HCT116 (cell line): ENCODE data around the gene NUMB. TPM values are rescaled to one million over a fixed set of nuclear protein-coding genes. Genes with fewer than 3 reads are reported as not detected.

ENCODE experiments used
- ATAC-seq: fragments of 200-7000 bp; cut with Tn5 transposase; 2 replicates; pipeline ENCODE4 v1.9.1; 2020; ENCODE audit warnings: mild to moderate bottlenecking, moderate library complexity
- BruUV-seq: library from RNA; stranded (reverse); fragments of 400-500 nt; replicated peaks from 2 replicates; lab custom pipeline; 2021; lab: Mats Ljungman, UMichigan
- CTCF ChIA-PET: fragments of 300-600 bp; sonication (Branson Sonifier 250); formaldehyde crosslinking; loops from one replicate; lab custom pipeline; 2021; ENCODE audit warnings: antibody characterized with exemption; lab: Charles Lee
- POLR2A ChIA-PET: fragments of 300-600, 350-600 bp; sonication (Branson Sonifier 250); formaldehyde crosslinking; loops from one replicate; lab custom pipeline; 2021; ENCODE audit warnings: antibody characterized with exemption; lab: Charles Lee
- RAD21 ChIA-PET, 2 experiments: fragments of 300-600 bp; sonication (Branson Sonifier 250); formaldehyde crosslinking; loops; one replicate each; lab custom pipeline; 2023; ENCODE audit warnings: low total read pairs in 2 of 2; ENCODE audit not compliant: uncharacterized antibody in 2 of 2, unreplicated experiment in 2 of 2, low non-redundant PET in 1 of 2; lab: Charles Lee
- DNase-seq: peaks from one replicate; pipeline ENCODE4 v3.0.0-alpha.2; 2010; ENCODE audit warnings: low read depth, low spot score
- H2AFZ ChIP-seq: fragments of 200-600 bp; shearing (Covaris generic), sonication (generic); 2 replicates; pipeline ENCODE4 v1.6.1; 2017; ENCODE audit warnings: low read depth, mixed run types, mixed read lengths, antibody characterized with exemption, low read length; ENCODE audit not compliant: poor library complexity, severe bottlenecking
- H3K27ac ChIP-seq: 2 replicates; pipeline ENCODE4 v1.5.1; 2012; ENCODE audit warnings: low read depth, low read length
- H3K27me3 ChIP-seq: fragments of 200-600 bp; sonication (generic); 2 replicates; pipeline ENCODE4 v1.6.1; 2016; ENCODE audit warnings: mixed run types, low read length, mixed read lengths; ENCODE audit not compliant: insufficient read depth
- H3K36me3 ChIP-seq, 2 experiments: fragments of 200-500 bp in 1 of 2; fragments of 200-600 bp in 1 of 2; sonication (Bioruptor generic) in 1 of 2; sonication (generic) in 1 of 2; 2 replicates each; pipeline versions ENCODE4 v1.5.1 to v1.6.1; 2014 to 2016; ENCODE audit warnings: low read length in 2 of 2, inconsistent platforms in 1 of 2, mixed read lengths in 1 of 2, mixed run types in 1 of 2; ENCODE audit not compliant: insufficient read depth in 2 of 2, control insufficient read depth in 1 of 2
- H3K4me1 ChIP-seq, 2 experiments: fragments of 200-600 bp in 1 of 2; sonication (generic) in 1 of 2; 2 replicates each; pipeline versions ENCODE4 v1.5.1 to v1.6.1; 2012 to 2017; ENCODE audit warnings: low read length in 2 of 2, inconsistent platforms in 1 of 2, mild to moderate bottlenecking in 1 of 2, mixed read lengths in 1 of 2, mixed run types in 1 of 2, moderate library complexity in 1 of 2; ENCODE audit not compliant: insufficient read depth in 2 of 2, control insufficient read depth in 1 of 2
- H3K4me2 ChIP-seq: fragments of 200-600 bp; sonication (generic); 2 replicates; pipeline ENCODE4 v1.6.1; 2017; ENCODE audit warnings: mixed run types, low read length, mixed read lengths
- H3K4me3 ChIP-seq, 2 experiments: fragments of 200-600 bp in 1 of 2; sonication (generic) in 1 of 2; replicated peaks in 1 of 2; 2 replicates each; pipeline ENCODE4 v1.5.1; 2011 to 2016; ENCODE audit warnings: low read length in 2 of 2, control low read depth in 1 of 2, low read depth in 1 of 2, mild to moderate bottlenecking in 1 of 2, mixed read lengths in 1 of 2, mixed run types in 1 of 2
- H3K79me2 ChIP-seq: fragments of 200-600 bp; sonication (generic); 2 replicates; pipeline ENCODE4 v1.6.1; 2017; ENCODE audit warnings: mild to moderate bottlenecking, mixed run types, low read length, moderate library complexity, mixed read lengths; ENCODE audit not compliant: insufficient read depth
- H3K9ac ChIP-seq: fragments of 200-600 bp; sonication (generic); 2 replicates; pipeline ENCODE4 v1.6.1; 2016; ENCODE audit warnings: low read length, mixed read lengths
- H3K9me2 ChIP-seq: fragments of 200-600 bp; sonication (generic), shearing (Covaris generic); 2 replicates; pipeline ENCODE4 v1.6.1; 2017; ENCODE audit warnings: mixed run types, mild to moderate bottlenecking, moderate library complexity; ENCODE audit not compliant: insufficient read depth
- H3K9me3 ChIP-seq, 2 experiments: fragments of 200-500 bp in 1 of 2; fragments of 200-600 bp in 1 of 2; sonication (Bioruptor generic) in 1 of 2; sonication (generic) in 1 of 2; 2 replicates each; pipeline ENCODE4 v1.6.1; 2014 to 2017; ENCODE audit warnings: low read length in 2 of 2, mixed read lengths in 2 of 2, inconsistent platforms in 1 of 2, low read depth in 1 of 2, mild to moderate bottlenecking in 1 of 2, mixed run types in 1 of 2, moderate library complexity in 1 of 2; ENCODE audit not compliant: control insufficient read depth in 1 of 2, insufficient read depth in 1 of 2
- H4K20me1 ChIP-seq: fragments of 200-600 bp; sonication (generic), shearing (Covaris generic); 2 replicates; pipeline ENCODE4 v1.6.1; 2017; ENCODE audit warnings: mixed run types, mild to moderate bottlenecking, moderate library complexity; ENCODE audit not compliant: insufficient read depth
- ATF3 ChIP-seq: IDR thresholded peaks from 2 replicates; pipeline ENCODE4 v1.6.1; 2012
- CTCF ChIP-seq, 3 experiments: fragments of 200-600 bp in 1 of 3; sonication (generic) in 1 of 3; IDR thresholded peaks in 2 of 3; conservative IDR thresholded peaks in 1 of 3; 2 replicates each; pipeline ENCODE4 v1.5.1; 2012 to 2017; ENCODE audit warnings: low read depth in 2 of 3, low read length in 2 of 3, antibody characterized with exemption in 1 of 3, borderline replicate concordance in 1 of 3, control low read depth in 1 of 3, mild to moderate bottlenecking in 1 of 3, mixed read lengths in 1 of 3, mixed run types in 1 of 3, moderate library complexity in 1 of 3; ENCODE audit not compliant: insufficient read depth in 1 of 3
- EZH2 ChIP-seq: fragments of 200-600 bp; sonication (generic); IDR thresholded peaks from 2 replicates; pipeline ENCODE4 v1.6.1; 2017; ENCODE audit warnings: antibody characterized with exemption, mixed run types
- FOSL1 ChIP-seq: IDR thresholded peaks from 2 replicates; pipeline ENCODE4 v1.6.1; 2012; ENCODE audit warnings: low read depth
- REST ChIP-seq: IDR thresholded peaks from 2 replicates; pipeline ENCODE4 v1.6.1; 2012; ENCODE audit warnings: low read depth
- ZBTB33 ChIP-seq: IDR thresholded peaks from 2 replicates; pipeline ENCODE4 v1.6.1; 2011; ENCODE audit warnings: mild to moderate bottlenecking, low read length, moderate library complexity; ENCODE audit not compliant: insufficient replicate concordance; ENCODE audit errors: extremely low read depth
- ZFX ChIP-seq: fragments of 450-650 bp; IDR thresholded peaks from 2 replicates; pipeline ENCODE4 v1.6.1; 2017
- intact Hi-C: fragments of 100-400 bp; cut with micrococcal nuclease; formaldehyde crosslinking; loops from 2 replicates; pipeline ENCODE4 v1.10.0; 2022
- total RNA-seq: library from RNA; stranded (reverse); gene quantifications from one replicate; pipeline ENCODE4 v1.2.1, GENCODE V29; 2021; ENCODE audit not compliant: unreplicated experiment

NUMB gene
- total RNA-seq, 1 experiment from 2014 or later, result 43.0 TPM

- BruUV-seq, result no TSS peak
- H4K20me1 ChIP-seq, result no peaks in the 10 kb centered on the region
- no peak overlapping the region for H3K4me3 ChIP-seq
- no peaks in the 10 kb centered on the region for H3K27me3 ChIP-seq
- H3K79me2 ChIP-seq, result peaks cover 3% of the 10 kb centered on the region
- H3K9ac ChIP-seq, result no peak overlapping the region
- no peaks in the 10 kb centered on the region for H3K9me2 ChIP-seq
- H3K4me1 ChIP-seq, result peaks cover 3 to 12% of the 10 kb centered on the region in 2 experiments; a peak in 3 of 4 replicates
- TF ChIP-seq REST, result no peak
- no peak for TF ChIP-seq ATF3
- no peak for TF ChIP-seq FOSL1
- no peak for TF ChIP-seq ZFX
- TF ChIP-seq CTCF (IDR thresholded peaks at IDR 0.05 in 2 of 3, conservative IDR thresholded peaks at IDR 0.05 in 1 of 3; ENCODE audit: borderline replicate concordance in 1 of 3, insufficient read depth in 1 of 3, low read depth in 2 of 3, low read length in 2 of 3), result no peak
- no peak for TF ChIP-seq EZH2
- no peak for TF ChIP-seq ZBTB33
- no peak overlapping the region for H2AFZ ChIP-seq
- ChIA-PET RAD21 (no interaction called here), POLR2A (no interaction called here), CTCF (interaction anchor here (1.4 to 2.1 kb wide), 2 partner anchors 10 to 168 kb away, joined by 6 to 10 read pairs; no protein-coding TSS in a partner anchor)
- H3K27ac ChIP-seq, result no peak overlapping the region
- ATAC-seq (no peak), DNase-seq (no peak)
- no peak overlapping the region for H3K4me2 ChIP-seq
- no peaks in the 10 kb centered on the region for H3K36me3 ChIP-seq
- no peaks in the 10 kb centered on the region for H3K9me3 ChIP-seq
- intact Hi-C loops, result loop anchor here (5.0 kb wide), 1 partner anchor 1001 kb away; no protein-coding TSS in a partner anchor
Observed at GRCh38 chr14:73462815-73463214, 4.5 kb upstream of the NUMB start.
